Tibial nerve (tissue), 4 donors: Measurements from ENCODE around the gene ATMIN. TPM values are rescaled to one million over a fixed set of nuclear protein-coding genes. Genes with fewer than 3 reads are reported as not detected.

Source experiments
- DNase-seq, 2 donors: peaks; one replicate each; pipeline ENCODE4 v3.0.0-alpha.2; 2019; ENCODE audit warnings: low spot score in 2 of 2
- H3K27ac ChIP-seq, 4 donors: fragments of 200-600 bp; sonication (generic) in 3 of 4; one replicate each; pipeline ENCODE4 v1.5.1; 2017 to 2019; ENCODE audit warnings: mild to moderate bottlenecking in 1 of 4
- H3K27me3 ChIP-seq, 2 donors: fragments of 200-600 bp; sonication (generic) in 1 of 2; one replicate each; pipeline versions ENCODE4 v1.5.1 to v1.6.0; 2017 to 2019
- H3K36me3 ChIP-seq, 3 donors: fragments of 200-600 bp; sonication (generic); one replicate each; pipeline ENCODE4 v1.5.1; 2018 to 2019
- H3K4me1 ChIP-seq, 4 donors: fragments of 200-600 bp; sonication (generic) in 3 of 4; one replicate each; pipeline ENCODE4 v1.5.1; 2017 to 2019
- H3K4me3 ChIP-seq, 4 donors: fragments of 200-600 bp; sonication (generic) in 3 of 4; one replicate each; pipeline ENCODE4 v1.5.1; 2017 to 2019; ENCODE audit warnings: mild to moderate bottlenecking in 1 of 4, moderate library complexity in 1 of 4
- H3K9me3 ChIP-seq, 4 donors: fragments of 200-600 bp; sonication (generic) in 3 of 4; one replicate each; pipeline ENCODE4 v1.5.1; 2017 to 2019
- CTCF ChIP-seq, 5 experiments: fragments of 200-600 bp in 3 of 5; fragments of 450-650 bp in 2 of 5; sonication (generic) in 3 of 5; IDR thresholded peaks; one replicate each; pipeline ENCODE4 v1.5.1; 2016 to 2019; ENCODE audit warnings: antibody characterized with exemption in 5 of 5, mild to moderate bottlenecking in 3 of 5, moderate library complexity in 2 of 5
- EP300 ChIP-seq, 2 donors: sonication (generic); formaldehyde crosslinking; IDR thresholded peaks; one replicate each; pipeline ENCODE4 v1.6.1; 2017; ENCODE audit warnings: antibody characterized with exemption in 2 of 2, mild to moderate bottlenecking in 1 of 2
- POLR2A ChIP-seq, 2 donors: fragments of 450-650 bp; IDR thresholded peaks; one replicate each; pipeline ENCODE4 v1.6.1; 2017; ENCODE audit warnings: antibody characterized with exemption in 2 of 2, mild to moderate bottlenecking in 2 of 2, moderate library complexity in 2 of 2
- WGBS, 2 donors: methylation state at CpG; one replicate each; pipeline ENCODE4 v1.1.5; 2018; 5-methylcytosine and 5-hydroxymethylcytosine counted together
- total RNA-seq, 4 donors: library from RNA; depleted of rRNA; stranded (reverse); fragments of >200 nt; gene quantifications; one replicate each; pipeline ENCODE4 v1.1.0, GENCODE V29; 2016

Gene ATMIN
- total RNA-seq, 4 donors from 2014 or later: 16.2 to 31.2 (median 24.4) TPM

GRCh38 chr16:81040842-81041241 lies 5.2 kb downstream of the ATMIN start:
- Histone ChIP-seq H3K4me3 (no peak overlapping the region), H3K27me3 (no peaks in the 10 kb centered on the region), H3K36me3 (peaks cover 0 to 53% (median 0%) of the 10 kb centered on the region in 3 donors), H3K4me1 (peaks cover 0 to 22% (median 15%) of the 10 kb centered on the region in 4 donors), H3K27ac (no peak overlapping the region), H3K9me3 (no peaks in the 10 kb centered on the region)
- TF ChIP-seq CTCF (IDR thresholded peaks at IDR 0.05) (no peak), EP300 (IDR thresholded peaks at IDR 0.05) (no peak), POLR2A (IDR thresholded peaks at IDR 0.05) (no peak)
- 70 to 75% methylated on average over 5 of the region's 5 CpGs for WGBS, 2 donors
- DNase-seq: no peak

- Histone ChIP-seq H3K4me3 (no peak overlapping the region), H3K4me1 (peaks cover 0 to 19% (median 13%) of the 10 kb centered on the region in 4 donors), H3K27me3 (no peaks in the 10 kb centered on the region), H3K9me3 (no peaks in the 10 kb centered on the region), H3K36me3 (peaks cover 0 to 57% (median 0%) of the 10 kb centered on the region in 3 donors), H3K27ac (no peak overlapping the region)
- DNase-seq: no peak
- 66 to 70% methylated on average over 4 of the region's 4 CpGs for WGBS, 2 donors
- no peak for TF ChIP-seq CTCF (IDR thresholded peaks at IDR 0.05)
Observed at GRCh38 chr16:81041696-81042095, 6.1 kb downstream of the ATMIN start.

GRCh38 chr16:81042821-81043220 lies 7.2 kb downstream of the ATMIN start:
- peaks cover 0 to 57% (median 0%) of the 10 kb centered on the region in 3 donors for H3K36me3 ChIP-seq
- no peaks in the 10 kb centered on the region for H3K27me3 ChIP-seq
- WGBS, 2 donors: 94 to 100% methylated on average over 2 of the region's 2 CpGs
- H3K27ac ChIP-seq: no peak overlapping the region
- H3K4me3 ChIP-seq: no peak overlapping the region
- peaks cover 0 to 8% (median 2%) of the 10 kb centered on the region in 4 donors for H3K4me1 ChIP-seq
- DNase-seq: no peak
- TF ChIP-seq CTCF (IDR thresholded peaks at IDR 0.05): no peak
- no peak for TF ChIP-seq POLR2A (IDR thresholded peaks at IDR 0.05)
- TF ChIP-seq EP300 (IDR thresholded peaks at IDR 0.05): no peak
- no peaks in the 10 kb centered on the region for H3K9me3 ChIP-seq

- DNase-seq: no peak
Observed at GRCh38 chr16:81053761-81054160, 18.1 kb downstream of the ATMIN start.

More at GRCh38 chr16:81053761-81054160, 18.1 kb downstream of the ATMIN start:
- H3K4me1 ChIP-seq: no peaks in the 10 kb centered on the region
- 83 to 87% methylated on average over 11 of the region's 11 CpGs for WGBS, 2 donors
- TF ChIP-seq CTCF (IDR thresholded peaks at IDR 0.05) (no peak), POLR2A (IDR thresholded peaks at IDR 0.05) (no peak), EP300 (IDR thresholded peaks at IDR 0.05) (no peak)
- peaks cover 0 to 13% (median 0%) of the 10 kb centered on the region in 4 donors for H3K9me3 ChIP-seq
- H3K27me3 ChIP-seq: no peaks in the 10 kb centered on the region
- no peak overlapping the region for H3K27ac ChIP-seq
- no peak overlapping the region for H3K4me3 ChIP-seq
- H3K36me3 ChIP-seq: no peaks in the 10 kb centered on the region
